ENCODE measurements around the gene GOLGA8M.
"Not testable (repeated sequence)": the region's sequence is repeated elsewhere in the genome, so short reads cannot be mapped to it uniquely, and the experiment has no call there.

The GOLGA8M gene, protein sequence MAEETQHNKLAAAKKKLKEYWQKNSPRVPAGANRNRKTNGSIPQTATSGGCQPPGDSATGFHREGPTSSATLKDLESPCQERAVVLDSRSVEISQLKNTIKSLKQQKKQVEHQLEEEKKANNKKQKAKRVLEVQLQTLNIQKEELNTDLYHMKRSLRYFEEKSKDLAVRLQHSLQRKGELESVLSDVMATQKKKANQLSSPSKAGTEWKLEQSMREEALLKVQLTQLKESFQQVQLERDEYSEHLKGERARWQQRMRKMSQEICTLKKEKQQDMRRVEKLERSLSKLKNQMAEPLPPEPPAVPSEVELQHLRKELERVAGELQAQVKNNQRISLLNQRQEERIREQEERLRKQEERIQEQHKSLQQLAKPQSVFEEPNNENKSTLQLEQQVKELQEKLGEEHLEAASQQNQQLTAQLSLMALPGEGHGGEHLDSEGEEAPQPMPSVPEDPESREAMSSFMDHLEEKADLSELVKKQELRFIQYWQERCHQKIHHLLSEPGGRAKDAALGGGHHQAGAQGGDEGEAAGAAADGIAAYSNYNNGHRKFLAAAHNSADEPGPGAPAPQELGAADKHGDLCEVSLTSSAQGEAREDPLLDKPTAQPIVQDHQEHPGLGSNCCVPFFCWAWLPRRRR

DNA sequence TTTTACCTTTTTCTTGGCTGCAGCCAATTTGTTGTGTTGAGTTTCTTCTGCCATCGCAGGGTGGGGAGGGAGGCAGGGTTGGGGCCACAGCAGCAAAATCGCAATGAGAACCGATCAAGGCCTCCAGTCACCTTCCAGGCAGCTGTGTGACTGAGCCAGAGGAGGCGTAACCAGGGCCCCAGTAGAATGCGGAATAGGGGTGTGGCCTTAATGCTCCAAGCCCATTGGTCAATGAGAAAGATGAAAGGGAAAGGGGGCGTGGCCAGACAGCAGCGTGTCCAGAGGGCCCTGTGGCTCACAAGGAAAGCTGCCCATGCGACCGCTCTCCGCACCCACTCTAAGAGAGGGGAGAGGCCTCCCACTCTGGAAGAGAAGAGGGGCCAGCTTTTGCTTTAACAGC lies at the start of gene GOLGA8M:
GOLGA8M (minus strand) TSS at position 152 of the 400 bp plus-strand sequence; CDS start at position 54, 98 bp downstream.
- in situ Hi-C loops (cut with MboI; ENCODE audit: low sequenced_read_pairs) = not testable (repeated sequence)

DNA sequence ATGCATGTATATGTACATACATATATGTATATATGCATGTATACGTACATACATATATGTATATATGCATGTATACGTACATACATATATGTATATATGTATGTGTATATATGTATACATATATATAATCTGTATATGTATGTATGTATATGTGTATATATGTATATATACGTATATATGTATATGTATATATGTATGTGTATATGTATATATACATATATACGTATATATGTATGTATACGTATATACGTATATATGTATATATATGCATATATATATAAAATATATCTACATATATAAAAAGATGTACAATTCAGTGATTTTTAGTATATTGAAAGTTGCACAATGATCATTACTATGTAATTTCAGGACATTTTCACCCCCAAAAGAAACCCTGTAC lies 30.7 kb upstream of the GOLGA8M start:
- in situ Hi-C loops (cut with MboI; ENCODE audit: low sequenced_read_pairs) = not testable (repeated sequence)

DNA sequence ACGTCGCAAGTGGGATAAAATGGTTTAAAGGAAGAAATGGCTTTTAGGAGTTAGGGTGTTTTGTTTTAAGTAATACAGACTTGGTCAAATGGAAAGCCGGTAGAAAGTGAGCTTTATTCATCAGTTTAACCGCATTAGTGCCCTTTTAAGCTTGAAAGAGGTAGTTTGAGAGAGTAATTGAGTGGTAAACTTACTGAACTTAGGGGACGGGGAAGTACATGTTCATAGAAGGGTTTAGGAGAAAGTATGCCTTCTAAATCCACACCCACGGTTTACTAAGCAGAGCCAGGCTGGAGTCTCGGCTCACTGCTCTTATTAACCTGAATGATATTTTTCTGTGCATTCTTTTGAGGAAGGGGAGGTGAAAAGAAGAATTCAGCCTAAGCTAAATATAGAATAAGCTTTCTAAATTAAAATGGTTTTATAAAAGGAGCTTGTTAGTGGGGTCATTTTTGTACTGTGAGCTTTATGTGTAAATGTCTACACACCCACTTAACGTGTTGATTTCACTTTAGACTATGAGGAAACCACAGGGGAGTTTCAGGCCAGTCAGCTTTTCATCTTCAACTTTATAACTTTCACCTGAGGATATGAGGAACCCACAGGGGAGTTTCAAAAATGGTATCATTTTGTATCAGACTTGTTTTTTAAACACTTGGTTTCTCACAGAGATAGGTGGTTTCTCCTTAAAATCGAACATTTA lies 26.5 kb upstream of the GOLGA8M start:
- in situ Hi-C loops (cut with MboI; ENCODE audit: low sequenced_read_pairs) = not testable (repeated sequence)

DNA sequence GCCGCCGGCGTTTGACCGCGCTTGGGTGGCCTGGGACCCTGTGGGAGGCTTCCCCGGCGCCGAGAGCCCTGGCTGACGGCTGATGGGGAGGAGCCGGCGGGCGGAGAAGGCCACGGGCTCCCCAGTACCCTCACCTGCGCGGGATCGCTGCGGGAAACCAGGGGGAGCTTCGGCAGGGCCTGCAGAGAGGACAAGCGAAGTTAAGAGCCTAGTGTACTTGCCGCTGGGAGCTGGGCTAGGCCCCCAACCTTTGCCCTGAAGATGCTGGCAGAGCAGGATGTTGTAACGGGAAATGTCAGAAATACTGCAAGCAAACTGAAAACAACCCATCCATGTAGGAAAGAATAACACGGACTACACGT lies 26.0 kb upstream of the GOLGA8M start:
- in situ Hi-C loops (cut with MboI; ENCODE audit: low sequenced_read_pairs) = not testable (repeated sequence)

DNA sequence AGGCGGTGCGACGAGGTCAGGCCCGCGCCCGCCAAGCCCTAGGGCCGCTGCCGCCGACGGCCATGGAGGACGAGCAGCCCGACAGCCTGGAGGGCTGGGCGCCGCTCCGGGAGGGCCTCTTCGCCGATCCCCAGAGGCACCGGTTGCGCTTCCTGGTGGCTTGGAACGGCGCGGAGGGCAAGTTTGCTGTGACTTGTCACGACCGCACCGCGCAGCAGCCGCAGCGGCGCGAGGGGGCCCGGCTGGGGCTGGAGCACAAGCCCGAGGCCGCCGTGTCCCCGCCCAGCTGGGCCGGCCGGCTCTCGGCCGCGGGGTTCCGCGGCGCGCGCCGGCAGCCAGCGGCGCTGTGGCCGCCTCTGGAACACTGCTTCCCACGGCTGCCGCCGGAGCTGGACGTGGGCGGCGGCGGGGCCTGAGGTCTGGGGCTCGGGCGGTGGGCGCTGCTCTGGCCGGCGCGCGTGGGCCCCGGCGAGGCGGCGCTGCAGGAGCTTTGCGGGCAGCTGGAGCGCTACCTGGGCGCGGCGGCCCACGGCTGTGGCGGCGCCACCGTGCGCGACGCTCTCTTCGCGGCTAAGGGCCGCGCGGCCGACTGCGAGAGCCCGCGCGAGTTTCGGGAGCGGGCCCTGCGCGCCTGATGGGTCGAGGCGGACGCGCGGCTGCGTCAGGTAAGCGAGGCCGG lies 25.4 kb upstream of the GOLGA8M start:
- in situ Hi-C loops (cut with MboI; ENCODE audit: low sequenced_read_pairs) = not testable (repeated sequence)

DNA sequence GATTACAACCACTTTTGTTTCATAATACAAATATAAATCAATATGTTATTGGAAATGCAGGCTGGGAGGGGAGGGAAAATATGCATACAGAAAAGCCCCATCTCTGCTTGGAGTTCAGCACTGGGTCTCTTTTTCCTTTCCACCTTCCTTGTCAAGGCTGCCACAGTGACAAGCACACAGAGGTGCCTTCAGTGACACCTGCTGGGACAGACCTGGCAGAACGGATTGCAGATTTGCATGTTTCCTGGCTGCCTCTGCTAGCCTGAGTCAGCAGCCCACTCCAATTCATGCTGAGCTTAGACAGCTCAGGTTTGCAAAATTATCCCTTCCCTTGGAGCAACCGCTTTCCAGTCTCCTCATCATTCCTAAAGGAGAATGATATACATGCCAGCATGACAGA lies 15.8 kb upstream of the GOLGA8M start:
- in situ Hi-C loops (cut with MboI; ENCODE audit: low sequenced_read_pairs) = not testable (repeated sequence)

DNA sequence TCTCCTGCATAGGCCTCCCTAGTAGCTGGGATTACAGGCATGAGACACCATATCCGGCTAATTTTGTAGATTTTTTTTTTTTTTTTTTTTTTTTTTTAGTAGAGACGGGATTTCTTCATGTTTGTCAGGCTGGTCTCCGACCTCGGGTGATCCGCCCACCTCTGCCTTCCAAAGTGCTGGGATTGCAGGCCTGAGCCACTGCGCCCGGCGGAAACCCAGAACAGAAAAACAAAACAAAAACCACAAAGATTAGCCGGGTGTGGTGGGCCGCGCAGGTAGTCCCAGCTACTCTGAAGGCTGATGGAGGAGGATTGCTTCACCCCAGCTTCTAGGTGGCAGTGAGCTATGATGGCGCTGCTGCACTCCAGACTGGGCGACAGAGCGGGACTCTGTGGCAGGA lies 14.8 kb upstream of the GOLGA8M start:
- in situ Hi-C loops (cut with MboI; ENCODE audit: low sequenced_read_pairs) = not testable (repeated sequence)

DNA sequence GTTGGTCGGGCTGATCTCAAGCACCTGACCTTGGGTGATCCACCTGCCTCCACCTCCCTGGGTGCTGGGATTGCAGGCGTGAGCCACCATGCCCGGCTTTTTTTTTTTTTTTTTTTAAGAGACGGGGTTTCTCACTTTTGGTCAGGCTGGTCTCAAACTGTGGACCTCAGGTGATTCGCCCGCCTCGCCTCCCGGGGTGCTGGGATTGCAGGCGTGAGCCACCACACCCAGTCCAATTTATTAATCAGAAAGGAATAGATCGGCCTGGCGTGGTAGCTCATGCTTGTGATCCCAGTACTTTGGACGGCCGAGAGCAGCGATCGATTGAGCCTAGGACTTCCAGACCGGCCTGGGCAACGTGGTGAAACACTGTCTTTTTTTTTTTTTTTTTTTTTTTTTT lies 13.9 kb upstream of the GOLGA8M start:
- in situ Hi-C loops (cut with MboI; ENCODE audit: low sequenced_read_pairs) = no loop called here

DNA sequence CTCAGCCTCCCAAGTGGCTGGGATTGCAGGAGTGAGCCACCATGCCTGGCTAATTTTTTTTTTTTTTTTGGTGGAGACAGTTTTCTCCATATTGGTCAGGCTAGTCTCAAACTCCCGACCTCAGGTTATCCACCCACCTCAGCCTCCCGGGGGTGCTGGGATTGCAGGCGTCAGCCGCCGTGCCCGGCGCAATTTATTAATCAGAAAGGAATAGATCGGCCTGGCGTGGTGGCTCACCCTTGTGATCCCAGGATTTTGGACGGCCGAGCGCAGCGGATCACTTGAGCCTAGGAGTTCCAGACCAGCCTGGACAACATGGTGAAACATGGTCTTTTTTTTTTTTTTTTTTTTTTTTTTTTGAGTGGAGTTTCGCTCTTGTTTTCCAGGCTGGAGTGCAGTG lies 13.3 kb upstream of the GOLGA8M start:
- in situ Hi-C loops (cut with MboI; ENCODE audit: low sequenced_read_pairs) = no loop called here

DNA sequence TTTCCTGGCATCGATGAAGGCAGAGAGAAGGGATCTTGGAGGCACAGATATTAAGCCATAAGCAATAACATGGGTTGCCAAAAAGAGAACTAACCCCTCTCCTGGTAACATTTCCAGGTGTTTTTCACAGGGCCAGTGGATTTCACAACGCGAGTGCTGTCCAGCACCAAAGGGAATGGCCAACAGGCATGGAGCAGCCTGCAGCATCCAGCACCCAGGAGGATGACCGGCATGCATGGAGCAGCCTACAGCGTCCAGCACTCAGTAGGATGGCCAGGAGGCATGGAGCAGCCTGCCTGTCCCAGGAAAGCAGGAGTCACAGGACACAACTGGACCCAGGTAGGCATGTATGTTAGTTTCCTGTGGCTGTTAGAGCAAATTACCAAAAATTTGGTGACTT lies 11.8 kb upstream of the GOLGA8M start:
- in situ Hi-C loops (cut with MboI; ENCODE audit: low sequenced_read_pairs) = not testable (repeated sequence)

DNA sequence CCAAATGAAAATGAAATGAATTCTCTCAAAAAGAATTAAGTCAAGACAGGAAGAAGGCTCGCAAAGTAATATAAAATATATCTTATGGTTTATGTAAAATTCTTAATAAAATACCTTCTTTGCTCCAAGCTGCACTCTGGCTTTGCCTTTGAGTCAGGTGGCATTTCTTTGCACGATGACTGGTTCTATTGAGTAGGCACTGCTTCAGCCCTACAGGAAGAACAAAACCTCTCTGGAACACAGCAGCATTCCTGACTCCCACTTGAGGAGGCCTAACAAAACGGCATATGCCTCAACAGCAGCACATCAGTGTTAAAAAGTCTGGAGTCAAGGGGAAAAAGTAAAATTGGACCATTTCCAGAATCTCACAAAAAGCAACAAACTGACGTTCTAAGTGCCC lies 7.4 kb upstream of the GOLGA8M start:
- in situ Hi-C loops (cut with MboI; ENCODE audit: low sequenced_read_pairs) = not testable (repeated sequence)

DNA sequence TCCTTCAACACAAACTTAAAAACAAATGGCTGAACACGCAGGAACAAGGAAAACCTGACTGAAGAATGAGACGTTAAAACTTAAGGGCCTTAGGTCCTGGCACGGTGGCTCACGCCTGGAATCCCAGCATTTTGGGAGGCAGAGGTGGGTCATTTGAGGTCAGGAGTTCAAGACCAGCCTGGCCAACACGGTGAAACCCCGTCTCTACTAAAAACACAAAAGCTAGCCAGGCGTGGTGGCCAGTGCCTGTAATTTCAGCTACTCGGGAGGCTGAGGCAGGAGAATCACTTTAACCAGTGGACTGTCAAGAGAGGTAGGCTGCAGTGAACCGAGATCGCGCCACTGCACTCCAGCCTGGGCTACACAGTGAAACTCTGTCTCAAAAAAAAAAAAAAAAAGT lies 6.4 kb upstream of the GOLGA8M start:
- in situ Hi-C loops (cut with MboI; ENCODE audit: low sequenced_read_pairs) = not testable (repeated sequence)

DNA sequence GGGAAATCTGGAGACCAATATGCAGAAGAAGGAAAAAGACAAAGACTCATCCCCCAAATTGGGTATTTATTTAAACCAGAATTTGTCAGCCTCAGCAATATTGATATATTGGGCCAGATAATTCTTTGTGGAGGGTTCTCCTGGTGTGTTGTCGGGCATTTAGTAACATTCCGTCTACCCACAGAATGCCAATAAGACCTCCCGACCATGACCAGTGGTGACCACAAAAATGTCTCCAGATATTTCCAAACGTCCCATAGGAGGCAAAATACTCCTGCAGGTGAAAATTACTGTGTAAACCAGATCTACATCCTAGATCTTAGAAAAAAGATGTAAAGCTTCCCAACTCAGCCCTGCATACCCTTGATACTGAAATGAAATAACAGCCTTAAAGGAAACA lies 2.0 kb upstream of the GOLGA8M start:
- in situ Hi-C loops (cut with MboI; ENCODE audit: low sequenced_read_pairs) = not testable (repeated sequence)

DNA sequence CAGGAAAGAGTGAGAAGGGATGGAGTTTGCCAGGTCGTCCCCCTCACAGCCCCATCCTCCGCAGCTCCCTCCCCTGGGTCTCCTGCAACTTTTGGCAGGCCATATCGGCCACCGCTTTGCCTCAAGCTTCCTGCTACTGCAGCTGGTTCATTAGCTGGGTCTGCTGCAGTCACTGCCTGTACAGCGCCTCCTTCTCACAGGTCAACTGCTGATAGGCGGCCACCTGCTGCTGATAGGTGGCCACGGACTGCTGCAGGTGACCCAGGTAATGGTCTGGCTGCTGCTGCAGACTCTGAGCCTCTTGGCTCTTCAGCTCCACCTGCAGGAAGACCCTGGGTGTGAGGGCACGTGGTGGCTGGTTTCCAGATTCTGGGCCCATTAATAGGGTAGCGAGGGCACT lies 8.3 kb downstream of the GOLGA8M start:
- in situ Hi-C loops (cut with MboI; ENCODE audit: low sequenced_read_pairs) = not testable (repeated sequence)

DNA sequence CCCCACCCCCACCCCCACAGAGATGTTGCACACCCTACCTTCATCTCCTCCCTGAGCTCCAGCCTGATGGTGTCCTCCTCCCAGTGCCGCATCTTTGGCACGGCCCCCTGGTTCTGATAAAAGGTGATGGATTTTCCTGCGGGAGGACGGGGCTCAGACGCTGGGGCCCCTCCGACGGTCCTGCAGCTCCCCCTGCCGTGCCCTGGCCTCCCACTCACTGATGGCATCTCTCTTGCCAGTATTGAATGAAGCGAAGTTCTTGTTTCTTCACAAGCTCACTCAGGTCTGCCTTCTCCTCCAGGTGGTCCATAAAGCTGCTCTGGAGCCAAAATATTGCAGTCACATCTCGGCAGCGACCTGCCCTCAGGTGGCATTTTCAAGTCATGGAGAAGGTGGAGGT lies 9.8 kb downstream of the GOLGA8M start:
- in situ Hi-C loops (cut with MboI; ENCODE audit: low sequenced_read_pairs) = not testable (repeated sequence)

DNA sequence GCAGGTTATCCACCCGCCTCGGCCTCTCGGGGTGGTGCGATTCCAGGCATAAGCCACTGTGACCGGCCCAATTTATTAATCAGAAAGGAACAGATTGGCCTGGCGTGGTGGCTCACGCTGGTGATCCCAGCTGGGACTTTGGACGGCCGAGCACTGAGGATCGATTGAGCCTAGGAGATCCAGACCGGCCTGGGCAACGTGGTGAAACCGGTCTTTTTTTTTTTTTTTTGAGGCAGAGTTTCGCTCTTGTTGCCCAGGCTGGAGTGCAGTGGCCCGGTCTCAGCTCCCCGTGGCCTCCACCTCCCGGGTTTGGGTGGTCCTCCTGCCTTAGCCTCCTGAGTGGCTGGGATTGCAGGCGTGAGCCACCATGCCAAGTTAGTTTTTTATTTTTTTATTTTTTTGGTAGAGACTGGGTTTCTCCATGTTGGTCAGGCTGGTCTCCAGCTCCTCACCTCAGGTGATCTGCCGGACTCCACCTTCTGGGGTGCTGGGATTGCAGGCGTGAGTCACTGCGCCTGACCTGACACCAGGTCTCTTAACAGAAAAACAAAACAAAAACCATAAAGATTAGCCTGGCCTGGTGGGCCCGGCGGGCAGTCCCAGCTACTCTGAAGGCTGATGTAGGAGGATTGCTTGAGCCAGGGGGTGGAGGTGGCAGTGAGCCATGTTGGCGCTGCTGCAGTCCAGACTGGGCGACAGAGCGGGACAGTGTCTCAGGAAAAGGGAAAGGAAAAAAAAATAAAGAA lies 18.0 kb downstream of the GOLGA8M start:
- in situ Hi-C loops (cut with MboI; ENCODE audit: low sequenced_read_pairs) = not testable (repeated sequence)

DNA sequence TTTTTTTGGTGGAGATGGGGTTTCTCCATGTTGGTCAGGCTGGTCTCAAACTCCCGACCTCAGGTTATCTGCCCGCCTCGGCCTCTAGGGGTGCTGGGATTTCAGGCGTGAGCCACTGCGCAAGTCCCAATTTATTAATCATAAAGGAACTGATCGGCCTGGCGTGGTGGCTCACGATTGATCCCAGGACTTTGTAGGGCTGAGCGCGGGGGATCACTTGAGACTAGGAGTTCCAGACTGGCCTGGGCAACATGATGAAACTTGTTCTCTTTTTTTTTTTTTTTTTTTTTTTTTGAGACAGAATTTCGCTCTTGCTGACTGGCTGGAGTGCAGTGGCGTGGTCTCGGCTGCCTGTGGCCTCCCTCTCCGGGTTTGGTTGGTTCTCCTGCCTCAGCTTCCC lies 19.2 kb downstream of the GOLGA8M start:
- in situ Hi-C loops (cut with MboI; ENCODE audit: low sequenced_read_pairs) = not testable (repeated sequence)

DNA sequence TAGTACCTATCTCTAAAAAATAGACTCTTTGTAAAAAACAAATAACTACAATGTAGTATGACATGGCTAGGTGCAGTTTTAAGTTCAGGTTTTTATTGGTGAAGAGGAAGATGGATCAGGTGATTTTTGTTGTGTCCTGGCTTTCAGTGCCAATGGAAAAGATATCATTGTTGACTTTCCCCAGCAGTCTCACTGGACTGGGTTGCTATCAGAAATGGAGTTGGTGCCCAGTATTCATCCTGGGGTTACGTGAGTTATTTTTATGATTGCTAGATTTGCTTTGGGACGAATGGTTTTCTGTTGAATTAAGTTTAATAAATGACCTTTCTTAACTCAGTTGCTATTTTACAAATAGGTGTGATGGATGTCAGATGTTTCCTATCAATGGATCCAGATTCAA lies 38.7 kb downstream of the GOLGA8M start:
- in situ Hi-C loops (cut with MboI; ENCODE audit: low sequenced_read_pairs) = not testable (repeated sequence)

DNA sequence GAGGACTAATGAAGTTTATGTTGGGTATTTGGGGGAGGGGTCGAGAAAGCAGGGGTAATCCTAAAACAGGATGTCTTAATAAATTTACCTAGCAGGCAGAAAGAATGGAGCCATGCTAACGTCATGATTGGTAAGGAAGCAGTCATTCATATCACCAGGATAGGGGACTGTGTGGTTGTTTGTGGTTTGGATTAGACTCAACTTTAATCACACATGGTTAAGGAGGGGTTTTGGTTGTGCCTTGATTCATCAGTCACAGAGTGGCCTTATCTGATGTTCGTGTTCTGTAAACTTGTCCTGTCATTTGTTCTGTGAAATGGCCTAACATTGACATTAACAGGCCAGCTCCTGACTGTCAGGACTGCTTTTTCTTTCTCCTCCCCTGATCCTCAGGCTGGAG lies 40.1 kb downstream of the GOLGA8M start:
- in situ Hi-C loops (cut with MboI; ENCODE audit: low sequenced_read_pairs) = not testable (repeated sequence)

DNA sequence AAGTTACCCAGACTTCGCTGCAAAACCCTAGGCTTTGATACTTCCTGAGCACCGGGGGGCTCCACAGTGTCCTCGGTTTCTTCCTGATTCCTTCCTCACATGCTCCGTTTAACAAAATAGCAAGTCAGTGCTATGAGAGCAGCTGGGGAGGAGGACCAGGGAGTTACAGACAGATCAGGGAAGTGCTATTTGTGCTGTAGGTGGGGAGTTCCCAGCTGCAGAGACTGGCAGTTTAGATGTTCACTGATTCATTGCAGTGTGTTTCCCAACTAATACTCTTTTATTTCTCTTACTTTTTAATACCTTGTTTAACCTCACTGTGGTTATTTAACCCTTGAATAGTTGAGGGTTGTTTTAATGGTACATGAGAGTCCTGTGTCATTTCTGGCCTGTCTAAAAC lies 45.8 kb downstream of the GOLGA8M start:
- in situ Hi-C loops (cut with MboI; ENCODE audit: low sequenced_read_pairs) = not testable (repeated sequence)

DNA sequence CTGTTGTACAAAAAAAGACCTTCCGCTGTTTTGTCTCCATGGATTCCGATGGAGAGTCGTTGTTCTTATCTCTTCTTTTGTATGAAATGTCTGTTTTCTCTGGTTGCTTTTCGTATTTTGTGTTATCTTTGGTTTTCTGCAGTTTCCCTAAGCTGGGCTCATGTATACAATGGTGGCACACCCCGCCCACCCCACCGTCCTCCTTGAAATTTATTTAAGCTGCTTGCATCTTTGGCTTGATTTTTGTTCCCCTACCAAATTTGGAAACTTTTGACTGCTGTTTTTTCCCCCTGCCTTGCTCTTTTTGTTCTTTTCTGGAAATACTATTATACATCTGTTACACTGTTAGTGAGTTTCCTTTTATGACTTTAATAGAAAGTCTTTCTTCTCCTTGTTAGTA lies 47.6 kb downstream of the GOLGA8M start:
- in situ Hi-C loops (cut with MboI; ENCODE audit: low sequenced_read_pairs) = not testable (repeated sequence)
